Measurements from ENCODE around the gene GANAB.

GANAB gene

DNA sequence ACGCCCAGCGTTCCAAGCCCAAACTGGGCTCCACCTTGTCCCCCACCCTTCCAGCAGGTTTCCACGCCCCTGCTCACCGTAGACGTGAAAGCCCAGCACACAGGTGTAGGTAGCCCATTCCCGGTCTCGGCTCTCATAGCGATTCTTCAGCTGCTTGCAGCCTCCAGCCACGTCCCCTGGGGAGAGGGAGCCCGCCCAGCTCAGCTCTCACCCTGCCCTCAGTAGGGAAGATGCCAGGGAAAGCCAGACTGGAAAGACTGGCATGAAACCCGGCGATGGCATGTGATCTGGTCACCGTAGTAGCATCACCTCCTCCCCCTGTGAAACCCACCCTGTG is 43.4 kb downstream of the GANAB start:
- in situ Hi-C loops (cut with HindIII; ENCODE audit: low sequenced_read_pairs) = no loop called here

DNA sequence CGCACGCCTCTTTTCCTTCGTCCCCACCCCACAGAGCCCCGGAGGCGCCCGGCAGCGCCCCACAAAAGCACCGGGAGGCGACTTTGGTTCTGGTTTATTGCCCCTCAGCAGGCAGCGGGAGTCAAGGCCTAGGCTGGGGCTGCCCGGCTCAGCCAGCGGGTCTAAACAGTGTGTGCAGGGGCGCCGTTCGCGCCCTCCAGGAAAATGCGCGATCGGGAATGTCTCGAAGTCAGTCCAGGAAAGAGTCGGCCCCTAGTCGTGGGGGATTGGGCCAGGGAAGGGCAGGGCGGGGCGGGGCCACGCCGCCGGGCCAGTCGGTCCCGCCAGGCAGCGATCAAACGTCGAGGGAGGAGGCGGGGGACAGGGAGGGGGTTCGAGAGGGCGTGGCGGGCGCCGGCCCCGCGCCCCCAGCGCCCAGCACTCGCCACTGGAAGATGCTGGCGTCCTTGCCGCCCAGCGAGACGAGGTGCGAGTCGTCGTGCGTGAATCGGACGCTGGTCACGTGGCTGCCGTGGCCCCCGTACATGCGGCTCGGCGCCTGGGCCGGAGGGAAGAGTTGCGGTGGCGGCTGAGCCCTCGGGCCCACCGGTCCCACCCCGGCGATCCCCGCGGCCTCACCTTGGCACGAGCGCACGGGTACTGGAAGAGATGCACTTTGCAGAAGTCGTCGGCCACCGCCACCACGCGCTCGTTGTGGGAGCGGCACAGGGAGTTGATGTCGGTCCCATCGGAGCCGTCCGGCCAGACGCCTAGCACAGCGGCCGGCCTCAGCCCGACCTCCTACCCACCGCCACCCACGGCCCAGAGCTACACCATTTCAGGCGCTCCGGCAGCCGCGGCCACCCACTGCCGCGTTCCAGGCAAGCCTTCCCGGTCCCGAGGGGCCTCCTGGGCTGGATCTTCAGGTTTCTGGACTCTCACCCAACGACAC is 44.0 kb downstream of the GANAB start:
- in situ Hi-C loops (cut with HindIII; ENCODE audit: low sequenced_read_pairs) = no loop called here

DNA sequence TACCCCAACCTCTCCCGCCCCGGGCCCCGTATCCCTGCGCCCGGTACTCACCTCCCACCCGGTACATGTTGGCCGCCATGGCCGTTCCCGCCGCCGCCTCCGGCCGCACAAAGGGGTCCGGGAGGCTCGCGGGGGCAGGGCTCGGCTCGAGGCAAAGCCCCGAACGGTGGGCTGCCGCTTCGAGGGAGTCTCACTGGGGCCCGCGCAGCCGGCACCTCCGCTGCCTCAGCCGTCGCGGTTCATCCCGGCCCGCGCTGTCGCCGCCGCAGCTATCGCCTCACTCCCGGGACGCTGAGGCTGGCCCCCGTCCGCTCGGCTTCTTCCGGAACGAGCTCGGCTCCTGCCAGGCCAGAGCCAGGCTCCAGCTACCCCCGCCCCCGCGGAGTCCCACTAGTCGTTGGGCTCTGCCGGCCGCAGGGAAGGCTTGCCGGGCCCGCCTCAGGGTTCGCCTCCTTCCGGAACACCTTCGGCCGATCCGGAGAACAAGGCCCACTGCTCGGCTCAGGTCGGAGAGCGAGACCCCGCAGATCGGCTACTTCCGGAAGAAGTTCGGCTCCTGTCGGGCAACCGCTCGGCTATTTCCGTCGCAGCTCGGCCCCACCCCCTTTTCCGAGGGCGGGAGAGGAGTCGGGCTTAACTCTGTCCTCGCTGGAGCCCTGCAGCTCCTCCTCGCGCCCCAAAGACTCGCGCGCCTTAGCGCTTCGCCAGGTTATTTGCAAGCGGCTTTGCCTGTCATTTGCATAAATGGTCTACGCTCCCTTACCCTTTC is 44.9 kb downstream of the GANAB start, which contains the start of gene MTA2:
MTA2 (minus strand) TSS at position 494 of the 769 bp plus-strand sequence; CDS start at position 79, 415 bp downstream.
- in situ Hi-C loops (cut with HindIII; ENCODE audit: low sequenced_read_pairs) = no loop called here

DNA sequence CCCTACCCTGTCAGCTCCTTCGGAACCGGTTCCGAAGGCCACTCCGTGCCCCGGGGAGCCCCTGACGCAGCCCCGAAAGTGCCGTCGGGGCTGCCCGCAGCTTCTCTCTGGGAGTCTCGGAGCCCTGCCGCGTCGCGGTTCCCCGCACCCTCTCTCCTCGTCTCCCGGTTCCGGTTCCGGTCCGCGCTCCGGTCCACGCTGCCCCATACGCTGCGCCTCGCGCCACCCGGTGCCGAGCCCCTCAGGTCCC is 45.4 kb downstream of the GANAB start:
- in situ Hi-C loops (cut with HindIII; ENCODE audit: low sequenced_read_pairs) = no loop called here

DNA sequence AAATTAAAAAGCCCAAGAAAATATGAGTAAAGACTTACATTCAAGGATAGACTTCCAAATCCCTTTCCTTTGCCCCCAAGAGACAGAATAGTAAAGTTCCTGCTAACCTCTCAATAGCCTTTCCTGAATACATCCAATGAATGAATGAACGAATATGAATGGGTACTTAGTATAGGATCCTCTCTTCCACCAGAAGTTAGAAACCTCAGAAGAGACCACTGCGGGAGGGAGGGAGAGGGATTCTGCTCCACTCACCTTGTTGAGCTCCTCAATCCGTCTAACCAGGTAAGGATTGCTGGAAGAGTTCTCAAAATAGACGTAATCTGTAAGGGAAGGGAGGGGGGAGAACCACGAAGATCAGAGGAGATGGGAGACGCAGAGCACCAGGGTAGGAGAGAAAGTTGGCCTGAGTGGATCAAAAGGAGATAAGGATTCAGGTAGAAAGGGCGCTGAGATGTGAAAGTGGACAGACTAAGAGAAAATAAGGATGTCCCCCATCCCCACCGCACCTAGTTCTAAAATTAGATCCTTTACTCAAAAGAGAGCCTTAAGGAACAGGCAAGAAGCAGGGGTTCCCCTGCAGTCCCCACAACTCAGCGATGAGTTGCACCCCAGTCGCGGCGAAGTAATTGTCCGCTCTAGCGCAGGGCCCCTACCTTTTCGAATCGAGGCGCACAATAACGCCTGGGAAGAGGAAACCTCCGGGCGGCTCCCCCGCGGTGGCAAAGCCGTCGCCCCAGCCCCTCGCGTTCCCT is 45.9 kb downstream of the GANAB start:
- in situ Hi-C loops (cut with HindIII; ENCODE audit: low sequenced_read_pairs) = no loop called here

DNA sequence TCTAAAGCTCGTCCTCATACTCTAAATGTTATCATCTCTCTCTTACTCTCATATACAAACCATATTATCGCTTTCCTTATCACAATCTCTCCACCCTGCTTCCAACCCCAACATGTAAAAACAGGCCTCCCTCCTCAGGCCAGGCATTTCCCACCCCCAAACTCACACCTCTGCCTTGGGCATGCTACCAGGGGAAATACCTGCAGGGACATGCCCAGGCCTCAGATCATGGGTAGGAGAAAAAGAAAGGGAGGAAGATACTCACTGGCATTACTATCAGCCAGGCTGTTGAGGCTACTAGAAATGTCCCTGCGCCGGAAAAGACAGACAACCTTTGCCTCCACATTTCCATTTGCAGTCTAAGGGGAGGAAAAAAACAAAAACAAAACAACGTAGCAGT is 46.5 kb downstream of the GANAB start:
- in situ Hi-C loops (cut with HindIII; ENCODE audit: low sequenced_read_pairs) = loop anchor here (5.0 kb wide), 1 partner anchor 83 kb away; no protein-coding TSS in a partner anchor

DNA sequence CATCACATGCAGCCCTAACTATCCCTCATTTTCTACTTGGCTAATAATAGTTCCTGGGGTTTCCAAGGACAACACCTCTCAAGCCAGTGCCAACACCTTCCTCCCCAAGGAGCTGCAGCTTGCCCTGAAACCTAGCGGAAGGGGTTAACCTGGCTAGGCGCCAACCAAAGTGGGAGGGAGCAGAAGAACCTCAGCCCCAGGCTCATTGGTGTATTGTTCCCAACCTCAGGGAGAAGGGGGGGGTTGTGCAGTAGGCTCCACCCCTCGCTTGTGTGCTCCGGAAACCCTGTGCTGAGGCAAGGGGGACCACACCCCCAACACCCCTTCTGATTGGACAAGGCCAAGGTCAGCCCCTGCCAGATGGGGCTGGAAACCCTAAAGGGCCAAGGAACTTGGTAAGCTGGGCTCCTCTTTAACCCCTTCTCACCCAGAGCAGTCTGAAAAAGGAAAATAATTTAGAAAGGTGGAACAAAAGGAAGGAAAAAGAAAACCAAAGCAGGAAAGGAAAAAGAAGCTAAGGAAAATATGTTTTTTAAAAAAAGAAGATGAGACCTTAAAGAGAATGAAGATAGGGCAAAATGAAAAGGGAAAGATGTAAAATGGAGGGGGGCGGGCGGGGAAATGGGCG is 47.2 kb downstream of the GANAB start:
- in situ Hi-C loops (cut with HindIII; ENCODE audit: low sequenced_read_pairs) = loop anchor here (5.0 kb wide), 1 partner anchor 82 kb away; no protein-coding TSS in a partner anchor

DNA sequence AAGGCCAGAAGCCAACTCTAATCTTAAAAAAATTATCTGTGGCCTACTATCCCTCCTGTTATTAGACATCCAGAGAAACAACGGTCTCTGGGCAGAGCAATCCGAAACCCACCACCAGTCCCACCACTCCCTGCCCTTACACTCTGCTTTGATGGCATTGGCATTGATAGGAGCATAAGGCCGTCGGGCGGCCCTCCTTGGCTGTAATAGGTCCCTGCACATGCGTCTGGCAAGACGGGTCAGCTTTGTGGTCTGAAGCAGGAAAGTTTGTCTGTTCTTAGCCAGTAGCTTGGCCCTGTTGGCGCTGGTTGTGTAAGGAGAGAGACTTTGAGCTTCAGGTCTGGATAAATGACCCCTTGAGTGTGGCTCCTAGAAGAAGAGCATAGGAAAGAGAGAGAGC is 51.3 kb downstream of the GANAB start:
- in situ Hi-C loops (cut with HindIII; ENCODE audit: low sequenced_read_pairs) = loop anchor here (5.0 kb wide), 1 partner anchor 78 kb away; no protein-coding TSS in a partner anchor

DNA sequence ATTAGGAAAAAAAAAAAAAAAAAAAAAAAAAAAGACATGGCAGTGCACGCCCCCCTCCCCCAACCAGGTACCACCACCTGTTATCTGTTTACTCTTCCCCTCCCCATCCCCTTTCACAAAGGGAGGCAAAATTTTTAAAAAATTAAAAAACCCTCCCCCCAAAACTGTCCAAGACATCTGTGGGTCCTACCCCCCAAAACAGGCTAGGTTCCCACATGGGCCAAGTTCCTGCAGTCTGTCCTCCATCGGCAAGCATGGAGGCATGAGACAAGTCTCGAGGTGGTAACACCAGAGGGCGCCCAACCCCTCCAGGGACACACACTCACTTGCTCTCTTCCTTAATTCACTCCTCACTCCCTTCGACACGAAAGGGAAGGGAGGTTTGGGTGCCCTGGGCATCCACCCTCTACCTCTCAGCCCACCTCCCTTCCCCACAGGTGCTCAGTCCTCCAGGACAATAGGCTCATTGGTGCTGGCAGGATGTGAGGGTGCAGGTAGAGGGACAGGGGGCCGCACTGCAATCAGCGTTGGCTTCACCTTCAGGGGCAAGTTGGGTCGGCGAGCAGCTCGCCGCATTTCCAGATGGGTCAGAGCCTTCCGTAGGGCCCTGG is 52.9 kb downstream of the GANAB start:
- in situ Hi-C loops (cut with HindIII; ENCODE audit: low sequenced_read_pairs) = no loop called here

DNA sequence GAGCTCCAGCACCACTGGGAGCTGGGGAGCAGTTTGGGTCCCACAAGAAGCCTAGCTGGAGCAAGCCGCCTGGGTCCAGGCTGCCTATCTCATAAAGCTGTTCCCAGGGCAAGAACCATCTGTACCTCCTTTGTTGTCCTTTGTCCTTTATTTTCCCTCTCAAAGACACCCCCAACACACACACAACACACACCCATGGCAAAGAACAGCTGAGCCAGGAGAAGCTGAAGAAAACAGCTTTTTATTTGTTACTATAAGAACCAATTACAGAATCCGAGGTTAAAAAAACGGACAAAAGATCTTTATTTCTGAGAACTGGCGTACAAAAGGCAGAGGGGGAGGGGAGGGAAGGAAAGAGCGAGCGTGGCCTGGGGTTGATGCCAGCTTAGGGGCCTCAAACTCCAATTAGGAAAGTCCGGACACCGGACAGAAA is 53.4 kb downstream of the GANAB start:
- in situ Hi-C loops (cut with HindIII; ENCODE audit: low sequenced_read_pairs) = no loop called here

DNA sequence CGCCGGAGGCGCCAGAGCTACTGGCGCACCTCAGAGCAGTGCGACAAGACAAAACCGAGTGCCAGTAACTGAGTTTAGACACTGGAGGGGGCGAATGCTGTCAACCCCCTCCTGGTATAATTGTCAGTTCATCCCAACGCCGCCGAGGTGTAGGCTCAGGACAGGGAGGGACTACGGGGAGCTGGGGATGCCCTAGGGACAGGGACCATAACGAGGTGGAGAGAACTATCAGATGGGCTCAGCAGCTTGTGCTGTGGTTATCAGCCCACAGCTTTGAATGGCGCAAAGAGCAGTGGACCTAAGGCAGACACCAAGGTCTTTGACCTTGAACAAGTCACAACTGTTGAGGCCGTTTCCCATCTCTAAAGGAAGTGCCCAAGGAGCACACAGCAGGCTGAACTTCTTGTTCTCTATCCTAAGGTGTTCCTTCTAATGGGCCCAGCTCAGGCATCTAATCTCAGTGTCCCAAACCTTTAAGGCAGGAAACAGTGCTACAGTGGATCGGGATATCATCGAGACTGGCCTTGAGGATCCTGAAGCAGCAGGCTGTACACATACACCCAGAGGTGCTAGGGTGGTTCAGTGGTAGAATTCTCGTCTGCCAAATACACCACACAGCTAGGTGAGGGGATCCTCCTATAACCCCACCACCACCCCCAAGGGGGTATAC is 54.1 kb downstream of the GANAB start:
- in situ Hi-C loops (cut with HindIII; ENCODE audit: low sequenced_read_pairs) = no loop called here

DNA sequence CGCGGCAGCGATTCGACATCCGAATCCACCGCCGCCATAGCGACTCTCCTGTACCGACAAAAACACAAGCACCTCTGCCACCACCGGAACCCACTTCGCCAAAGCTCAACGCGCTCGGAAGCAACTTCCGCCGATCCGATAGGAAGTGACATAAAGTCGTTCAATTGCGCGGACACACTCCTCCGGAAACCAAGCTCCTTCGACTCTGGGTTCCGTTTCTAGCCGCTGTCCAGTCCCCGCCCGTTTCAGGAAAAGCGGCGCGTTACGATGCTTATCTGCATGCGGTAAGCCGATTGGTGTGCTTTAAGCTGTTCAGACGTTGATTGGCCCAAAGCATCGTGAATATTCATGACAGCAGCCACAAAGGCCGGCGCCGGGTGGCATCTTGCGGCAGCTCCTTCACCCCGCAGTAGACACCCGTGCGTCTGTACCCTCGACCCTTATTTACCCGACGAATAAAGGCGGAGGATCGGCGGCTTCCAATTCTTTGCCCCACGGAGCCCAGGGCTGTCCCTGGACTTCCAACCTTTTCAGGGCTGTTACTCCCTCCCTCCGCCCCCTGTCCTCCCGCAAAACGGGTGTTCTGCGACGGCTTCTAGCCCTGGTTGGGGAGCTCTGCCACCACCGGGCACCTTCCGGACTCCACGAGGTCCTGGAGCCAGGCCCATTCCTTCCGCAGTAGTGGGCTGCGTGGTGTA is 54.8 kb downstream of the GANAB start, which contains the start of gene TUT1:
TUT1 (minus strand) TSS at position 76 of the 698 bp plus-strand sequence; CDS start at position 38, 38 bp downstream.
- in situ Hi-C loops (cut with HindIII; ENCODE audit: low sequenced_read_pairs) = no loop called here

DNA sequence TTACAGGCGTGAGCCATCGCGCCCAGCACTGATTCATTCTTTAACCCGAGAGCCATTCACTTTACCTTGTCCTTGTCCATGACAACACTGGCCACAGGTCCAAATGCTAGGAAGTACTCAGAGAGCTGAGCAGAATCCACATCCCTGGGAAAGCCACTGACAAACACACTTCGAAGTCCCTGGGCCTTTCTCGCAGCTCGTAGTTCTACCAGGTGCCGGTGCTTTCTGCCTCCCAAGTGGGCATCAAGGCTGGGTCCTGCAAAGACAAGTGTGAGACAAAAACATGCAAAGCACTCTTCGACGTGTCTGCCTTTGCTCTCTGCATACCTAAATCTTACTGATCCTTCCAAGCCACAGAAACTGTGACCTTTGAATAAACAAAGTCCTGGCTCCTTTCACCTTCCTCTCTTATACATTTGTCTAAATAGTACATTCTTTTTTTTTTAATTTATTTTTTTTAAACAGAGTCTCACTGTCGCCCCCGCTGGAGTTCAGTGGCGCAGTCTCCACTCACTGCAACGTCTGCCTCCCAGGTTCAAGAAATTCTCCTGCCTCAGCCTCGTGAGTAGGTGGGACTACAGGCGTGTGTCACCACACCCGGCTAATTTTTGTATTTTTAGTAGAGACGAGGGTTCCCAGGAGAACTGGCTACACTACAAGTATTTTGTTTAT is 57.3 kb downstream of the GANAB start:
- in situ Hi-C loops (cut with HindIII; ENCODE audit: low sequenced_read_pairs) = loop anchor here (10.0 kb wide), 1 partner anchor 46 kb away; no protein-coding TSS in a partner anchor

DNA sequence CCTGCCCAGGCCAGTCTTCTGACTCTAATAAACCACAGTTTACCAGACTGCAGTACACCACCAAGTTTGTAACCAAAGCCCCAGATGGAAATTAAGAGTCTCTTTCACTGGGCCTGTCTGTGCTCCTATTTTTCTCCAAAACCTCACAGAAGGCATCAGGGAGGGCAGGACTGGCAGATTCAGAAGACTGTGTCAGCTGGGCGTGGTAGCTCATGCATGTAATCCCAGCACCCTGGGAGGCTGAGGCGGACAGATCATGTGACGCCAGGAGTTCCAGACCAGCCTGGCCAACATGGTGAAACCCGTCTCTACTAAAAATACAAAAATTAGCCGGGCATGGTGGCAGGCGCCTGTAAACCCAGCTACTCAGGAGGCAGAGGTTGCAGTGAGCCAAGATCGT is 61.1 kb downstream of the GANAB start:
- in situ Hi-C loops (cut with HindIII; ENCODE audit: low sequenced_read_pairs) = loop anchor here (10.0 kb wide), 1 partner anchor 49 kb away; no protein-coding TSS in a partner anchor

DNA sequence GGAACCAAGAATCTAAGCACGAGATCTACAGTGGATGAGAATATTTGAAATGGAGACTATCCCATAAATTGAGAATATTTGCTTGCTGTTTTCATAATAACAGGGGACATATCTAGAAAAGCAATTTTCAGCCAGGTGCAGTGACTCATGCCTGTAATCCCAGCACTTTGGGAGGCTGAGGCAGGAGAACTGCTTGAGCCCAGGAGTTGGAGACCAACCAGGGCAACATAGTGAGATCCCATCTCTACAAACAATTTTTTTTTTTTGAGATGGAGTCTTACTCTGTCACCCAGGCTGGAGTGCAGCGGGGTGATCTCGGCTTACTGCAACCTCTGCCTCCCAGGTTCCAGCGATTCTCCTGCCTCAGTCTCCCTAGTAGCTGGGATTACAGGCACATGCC is 64.7 kb downstream of the GANAB start:
- in situ Hi-C loops (cut with HindIII; ENCODE audit: low sequenced_read_pairs) = loop anchor here (10.0 kb wide), 1 partner anchor 53 kb away; no protein-coding TSS in a partner anchor

DNA sequence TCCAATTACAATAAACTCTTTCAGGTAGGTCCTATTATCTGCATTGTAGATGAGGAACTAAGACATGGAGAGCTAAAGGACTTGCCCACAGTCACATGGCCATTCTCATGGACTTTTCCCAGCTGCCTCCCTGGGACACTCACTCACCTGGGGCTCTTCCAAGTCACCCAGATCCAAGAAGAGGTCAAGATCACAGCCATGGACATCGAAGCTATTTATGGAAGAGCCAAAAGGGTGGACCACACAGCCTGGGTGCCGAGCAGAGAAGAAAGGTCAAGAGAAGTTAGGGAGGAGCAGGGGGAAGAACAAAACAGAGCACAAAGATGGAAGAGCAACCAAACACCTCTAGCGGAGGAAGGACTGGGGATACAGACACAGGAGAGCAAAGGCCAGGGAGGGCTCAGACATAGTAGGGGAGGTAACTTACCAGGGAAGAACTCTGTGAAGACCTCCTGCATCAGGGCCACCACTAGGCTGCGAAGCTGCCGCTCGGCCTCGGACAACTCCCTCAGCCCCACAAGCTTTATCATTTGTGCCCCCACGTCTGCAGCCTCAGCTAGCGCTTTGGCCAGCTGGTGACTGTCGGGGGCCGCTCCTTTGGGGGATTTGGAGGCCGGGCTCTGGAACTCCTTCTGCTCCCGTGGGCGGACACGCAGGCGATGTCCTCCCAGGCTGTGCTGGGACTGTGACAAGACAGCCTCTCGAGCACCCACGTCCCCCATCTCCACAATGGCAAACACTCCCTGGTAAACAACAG is 65.3 kb downstream of the GANAB start:
- in situ Hi-C loops (cut with HindIII; ENCODE audit: low sequenced_read_pairs) = loop anchor here (10.0 kb wide), 1 partner anchor 54 kb away; no protein-coding TSS in a partner anchor

DNA sequence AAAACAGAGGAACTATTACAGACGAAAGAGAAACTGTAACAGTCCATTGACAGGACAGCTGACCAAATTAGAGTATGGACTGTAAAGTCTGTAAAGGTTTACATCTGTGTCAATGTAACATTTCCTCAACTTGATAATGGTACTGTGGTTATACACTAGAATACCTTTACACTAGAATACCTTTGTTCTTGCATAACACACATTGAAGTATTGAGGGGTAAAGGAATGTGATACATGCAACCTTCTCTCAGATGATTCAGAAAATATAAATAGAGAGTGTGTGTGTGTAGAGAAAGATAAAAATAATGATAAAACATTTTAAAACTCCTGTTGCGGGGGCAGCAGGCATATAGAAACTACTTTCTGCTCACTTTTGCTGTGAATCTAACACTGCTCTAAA is 67.2 kb downstream of the GANAB start:
- in situ Hi-C loops (cut with HindIII; ENCODE audit: low sequenced_read_pairs) = no loop called here

DNA sequence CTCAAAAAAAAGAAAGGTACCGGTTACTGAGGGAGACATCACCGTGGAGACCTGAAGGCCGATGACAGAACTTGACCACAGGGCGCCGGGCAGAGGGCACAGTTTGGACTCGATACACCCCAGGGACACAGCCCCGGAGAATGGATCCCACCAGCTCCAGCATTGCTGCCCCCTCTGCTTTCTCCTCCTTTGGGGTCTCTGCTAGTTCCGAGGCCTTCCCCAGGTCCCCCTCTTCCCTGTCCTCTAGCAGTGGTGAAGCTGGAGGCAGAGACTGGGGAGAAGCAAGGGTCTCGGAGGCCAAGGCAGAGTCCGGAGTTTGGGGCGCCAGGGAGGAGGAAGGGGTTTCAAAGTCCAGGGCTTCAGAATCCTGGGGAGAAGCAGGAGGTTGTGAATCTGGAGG is 67.9 kb downstream of the GANAB start:
- in situ Hi-C loops (cut with HindIII; ENCODE audit: low sequenced_read_pairs) = no loop called here

All from endothelial cell of hepatic sinusoid (primary cell).